ENCODE measurements around the gene BRINP1. TPM values are rescaled to one million over a fixed set of nuclear protein-coding genes. Genes with fewer than 3 reads are reported as not detected.

The BRINP1 gene
- total RNA-seq, 5 donors from 2014 or later (not counting 1 experiment from before 2014, with no cell fraction given) = not detected

DNA sequence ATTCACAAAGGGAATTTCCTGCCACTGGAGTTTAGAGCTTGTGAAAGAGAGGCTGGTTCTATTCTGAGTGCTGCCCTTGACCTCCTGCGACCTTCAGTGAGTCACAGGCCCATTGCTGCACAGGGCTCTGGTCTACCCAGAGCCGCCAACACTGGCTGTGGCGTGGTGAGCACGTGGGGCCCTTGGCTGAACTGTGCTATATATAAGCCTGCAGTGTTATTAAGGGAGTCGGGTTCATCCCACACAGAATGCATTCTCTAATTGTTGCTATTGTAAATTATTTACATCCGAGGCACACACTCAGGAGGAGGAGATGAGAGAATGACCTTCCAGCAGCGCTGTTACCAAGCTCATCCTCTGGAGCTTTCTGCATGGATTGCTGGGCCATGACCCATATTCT lies 47.1 kb downstream of the BRINP1 start:
- no peak overlapping the region for H3K27ac Mint-ChIP-seq
- POLR2A ChIA-PET = no interaction called here
- H3K36me3 Mint-ChIP-seq = no peaks in the 10 kb centered on the region
- CTCF ChIA-PET = no interaction called here
- peaks cover 14 to 27% (median 20%) of the 10 kb centered on the region in 3 donors for H3K9me3 Mint-ChIP-seq
- DNase-seq (no peak), ATAC-seq (replicated peaks in 1 of 4) (no peak)
- H3K4me3 Mint-ChIP-seq = no peak overlapping the region
- WGBS (ENCODE audit: insufficient coverage) = 74% methylated on average over 2 of the region's 7 CpGs
- Histone ChIP-seq H3K4me3 (ENCODE audit: control insufficient read depth in 1 of 2, extremely low read depth in 1 of 2, low read length in 1 of 2) (no peak overlapping the region), H3K9me3 (no peaks in the 10 kb centered on the region), H3K27me3 (replicated peaks in 1 of 2; ENCODE audit: control insufficient read depth in 2 of 2, extremely low read depth in 1 of 2, insufficient read depth in 2 of 2, low read length in 1 of 2) (peaks cover 0 to 2% of the 10 kb centered on the region in 2 experiments), H3K4me1 (ENCODE audit: control insufficient read depth in 1 of 2, extremely low read depth in 1 of 2, insufficient read depth in 2 of 2, low read length in 2 of 2) (no peaks in the 10 kb centered on the region), H3K27ac (ENCODE audit: low read length) (no peak overlapping the region), H3K36me3 (ENCODE audit: control insufficient read depth in 2 of 2, extremely low read depth in 1 of 2, insufficient read depth in 1 of 2, low read length in 1 of 2) (no peaks in the 10 kb centered on the region)
- no peaks in the 10 kb centered on the region for H3K4me1 Mint-ChIP-seq
- H3K27me3 Mint-ChIP-seq = no peaks in the 10 kb centered on the region

DNA sequence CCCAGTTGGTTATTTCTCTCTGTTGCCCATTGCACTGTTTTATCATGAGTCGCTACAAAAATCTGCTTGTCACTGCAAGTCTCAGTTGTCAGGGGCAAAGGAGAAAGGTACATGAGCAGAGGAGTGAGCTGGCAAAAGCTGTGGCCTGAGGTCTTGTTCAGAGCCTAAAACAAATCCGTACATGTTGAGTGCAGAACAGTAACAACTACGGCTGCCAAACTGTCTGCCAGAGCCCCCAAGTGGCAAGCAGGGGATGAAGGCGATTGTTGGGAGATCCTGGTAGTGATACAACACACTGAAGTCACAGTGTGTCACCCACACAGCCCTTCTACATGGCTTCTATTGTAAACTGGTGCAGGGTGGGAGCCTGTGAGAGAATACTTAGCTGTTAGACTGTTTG lies 50.9 kb downstream of the BRINP1 start:
- Histone ChIP-seq H3K27ac (ENCODE audit: low read length) (no peak overlapping the region), H3K27me3 (replicated peaks in 1 of 2; ENCODE audit: control insufficient read depth in 2 of 2, extremely low read depth in 1 of 2, insufficient read depth in 2 of 2, low read length in 1 of 2) (peaks cover 0 to 2% of the 10 kb centered on the region in 2 experiments), H3K4me3 (ENCODE audit: control insufficient read depth in 1 of 2, extremely low read depth in 1 of 2, low read length in 1 of 2) (no peak overlapping the region), H3K36me3 (ENCODE audit: control insufficient read depth in 2 of 2, extremely low read depth in 1 of 2, insufficient read depth in 1 of 2, low read length in 1 of 2) (no peaks in the 10 kb centered on the region), H3K9me3 (no peaks in the 10 kb centered on the region), H3K4me1 (ENCODE audit: control insufficient read depth in 1 of 2, extremely low read depth in 1 of 2, insufficient read depth in 2 of 2, low read length in 2 of 2) (no peaks in the 10 kb centered on the region)
- CTCF ChIA-PET = no interaction called here
- DNase-seq = no peak
- H3K27me3 Mint-ChIP-seq = no peaks in the 10 kb centered on the region
- H3K36me3 Mint-ChIP-seq = no peaks in the 10 kb centered on the region
- H3K4me3 Mint-ChIP-seq = no peak overlapping the region
- POLR2A ChIA-PET = no interaction called here
- peaks cover 9 to 20% (median 12%) of the 10 kb centered on the region in 3 donors for H3K9me3 Mint-ChIP-seq
- ATAC-seq (replicated peaks in 1 of 4) = no peak
- no peaks in the 10 kb centered on the region for H3K4me1 Mint-ChIP-seq
- 59% methylated on average over 3 of the region's 4 CpGs for WGBS (ENCODE audit: insufficient coverage)
- H3K27ac Mint-ChIP-seq = no peak overlapping the region

DNA sequence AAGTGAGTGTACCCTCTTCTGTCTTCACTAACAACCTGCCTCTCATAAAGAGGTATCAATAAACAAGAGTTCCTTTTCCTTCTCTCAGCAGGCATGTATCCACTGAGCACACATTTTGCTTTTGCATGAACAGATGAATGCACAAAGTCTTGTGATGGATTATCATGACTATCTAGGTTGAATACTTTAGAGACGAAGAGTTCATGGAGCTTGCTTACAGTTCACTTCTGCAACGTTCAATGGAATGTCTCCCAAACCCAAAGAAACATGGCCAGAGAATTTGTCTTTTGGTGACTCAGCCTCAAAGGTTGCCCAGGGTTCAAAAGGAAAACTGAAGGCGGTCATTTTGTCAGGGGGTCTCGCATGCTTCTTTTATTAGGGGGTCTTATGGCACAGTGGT lies 55.4 kb downstream of the BRINP1 start:
- H3K9me3 ChIP-seq = no peaks in the 10 kb centered on the region
- H3K36me3 ChIP-seq (ENCODE audit: control insufficient read depth in 2 of 2, extremely low read depth in 1 of 2, insufficient read depth in 1 of 2, low read length in 1 of 2) = no peaks in the 10 kb centered on the region
- no peaks in the 10 kb centered on the region for H3K36me3 Mint-ChIP-seq
- H3K4me1 ChIP-seq (ENCODE audit: control insufficient read depth in 1 of 2, extremely low read depth in 1 of 2, insufficient read depth in 2 of 2, low read length in 2 of 2) = no peaks in the 10 kb centered on the region
- no peaks in the 10 kb centered on the region for H3K4me1 Mint-ChIP-seq
- 80% methylated on average over 2 of the region's 4 CpGs for WGBS (ENCODE audit: insufficient coverage)
- no peak for DNase-seq
- H3K27ac ChIP-seq (ENCODE audit: low read length) = no peak overlapping the region
- ChIA-PET CTCF (no interaction called here), POLR2A (no interaction called here)
- H3K9me3 Mint-ChIP-seq = peaks cover 0 to 12% (median 5%) of the 10 kb centered on the region in 3 donors
- H3K4me3 ChIP-seq (ENCODE audit: control insufficient read depth in 1 of 2, extremely low read depth in 1 of 2, low read length in 1 of 2) = no peak overlapping the region
- no peaks in the 10 kb centered on the region for H3K27me3 ChIP-seq (replicated peaks in 1 of 2; ENCODE audit: control insufficient read depth in 2 of 2, extremely low read depth in 1 of 2, insufficient read depth in 2 of 2, low read length in 1 of 2)
- no peak for ATAC-seq (replicated peaks in 1 of 4)
- no peaks in the 10 kb centered on the region for H3K27me3 Mint-ChIP-seq
- no peak overlapping the region for H3K4me3 Mint-ChIP-seq
- no peak overlapping the region for H3K27ac Mint-ChIP-seq

DNA sequence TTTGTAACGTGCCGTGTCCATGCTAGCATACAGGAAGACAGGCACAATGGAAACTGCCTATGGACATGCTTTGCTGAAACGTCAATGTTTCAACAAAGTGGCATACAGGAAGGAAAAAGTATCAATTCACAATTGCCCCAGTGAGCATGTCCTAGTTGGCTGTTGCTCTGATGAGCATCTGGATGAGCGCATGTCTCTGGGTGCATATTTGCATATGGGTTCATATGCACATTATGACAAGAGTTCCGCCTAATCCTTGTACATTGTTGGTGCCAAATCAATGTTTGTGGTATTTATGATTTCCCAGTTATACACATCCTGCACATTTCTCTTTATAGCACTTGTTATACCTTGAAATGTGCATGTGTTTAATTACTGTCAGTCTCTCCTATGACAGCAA lies 58.5 kb downstream of the BRINP1 start:
- ATAC-seq (replicated peaks in 1 of 4) = no peak
- Mint-ChIP-seq H3K27me3 (no peaks in the 10 kb centered on the region), H3K4me1 (no peaks in the 10 kb centered on the region), H3K36me3 (no peaks in the 10 kb centered on the region), H3K4me3 (no peak overlapping the region), H3K27ac (no peak overlapping the region), H3K9me3 (peaks cover 0 to 9% (median 5%) of the 10 kb centered on the region in 3 donors)
- Histone ChIP-seq H3K9me3 (no peaks in the 10 kb centered on the region), H3K4me3 (ENCODE audit: control insufficient read depth in 1 of 2, extremely low read depth in 1 of 2, low read length in 1 of 2) (no peak overlapping the region), H3K36me3 (ENCODE audit: control insufficient read depth in 2 of 2, extremely low read depth in 1 of 2, insufficient read depth in 1 of 2, low read length in 1 of 2) (no peaks in the 10 kb centered on the region), H3K27me3 (replicated peaks in 1 of 2; ENCODE audit: control insufficient read depth in 2 of 2, extremely low read depth in 1 of 2, insufficient read depth in 2 of 2, low read length in 1 of 2) (no peaks in the 10 kb centered on the region), H3K27ac (ENCODE audit: low read length) (no peak overlapping the region), H3K4me1 (ENCODE audit: control insufficient read depth in 1 of 2, extremely low read depth in 1 of 2, insufficient read depth in 2 of 2, low read length in 2 of 2) (no peaks in the 10 kb centered on the region)
- CTCF ChIA-PET = no interaction called here
- POLR2A ChIA-PET = no interaction called here
- DNase-seq = no peak
- 39% methylated on average over 3 of the region's 5 CpGs for WGBS (ENCODE audit: insufficient coverage)

DNA sequence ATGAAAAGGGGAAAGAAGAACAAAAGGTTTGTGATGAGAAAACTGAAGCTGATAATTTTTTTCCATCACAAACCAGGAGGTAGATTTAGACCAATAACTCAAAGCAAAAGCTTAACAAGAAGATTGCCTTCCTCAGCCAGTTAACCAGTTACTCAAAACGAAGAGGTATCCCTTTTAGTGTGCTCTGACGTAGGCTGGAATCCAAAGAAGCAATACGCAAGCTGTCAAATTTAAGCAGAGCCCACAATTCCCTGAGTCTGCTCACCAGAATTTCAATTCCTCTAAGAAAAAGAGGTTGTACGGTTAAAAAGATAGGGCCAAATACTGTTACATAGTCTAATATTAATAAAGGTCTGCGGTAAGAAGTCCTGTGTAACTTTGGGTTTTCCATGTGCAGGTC lies 61.8 kb downstream of the BRINP1 start:
- Mint-ChIP-seq H3K4me3 (no peak overlapping the region), H3K9me3 (peaks cover 3 to 8% (median 4%) of the 10 kb centered on the region in 3 donors), H3K27me3 (no peaks in the 10 kb centered on the region), H3K4me1 (no peaks in the 10 kb centered on the region), H3K36me3 (no peaks in the 10 kb centered on the region), H3K27ac (no peak overlapping the region)
- Histone ChIP-seq H3K27me3 (replicated peaks in 1 of 2; ENCODE audit: control insufficient read depth in 2 of 2, extremely low read depth in 1 of 2, insufficient read depth in 2 of 2, low read length in 1 of 2) (no peaks in the 10 kb centered on the region), H3K27ac (ENCODE audit: low read length) (no peak overlapping the region), H3K4me1 (ENCODE audit: control insufficient read depth in 1 of 2, extremely low read depth in 1 of 2, insufficient read depth in 2 of 2, low read length in 2 of 2) (no peaks in the 10 kb centered on the region), H3K9me3 (no peaks in the 10 kb centered on the region), H3K36me3 (ENCODE audit: control insufficient read depth in 2 of 2, extremely low read depth in 1 of 2, insufficient read depth in 1 of 2, low read length in 1 of 2) (no peaks in the 10 kb centered on the region), H3K4me3 (ENCODE audit: control insufficient read depth in 1 of 2, extremely low read depth in 1 of 2, low read length in 1 of 2) (no peak overlapping the region)
- DNase-seq (no peak), ATAC-seq (replicated peaks in 1 of 4) (no peak)
- POLR2A ChIA-PET = interaction anchor here in 1 of 2 donors (0.7 kb wide), 1 partner anchor 1799 kb away, joined by 3 read pairs; no protein-coding TSS in a partner anchor
- CTCF ChIA-PET = no interaction called here
- 75% methylated on average over 3 of the region's 5 CpGs for WGBS (ENCODE audit: insufficient coverage)

DNA sequence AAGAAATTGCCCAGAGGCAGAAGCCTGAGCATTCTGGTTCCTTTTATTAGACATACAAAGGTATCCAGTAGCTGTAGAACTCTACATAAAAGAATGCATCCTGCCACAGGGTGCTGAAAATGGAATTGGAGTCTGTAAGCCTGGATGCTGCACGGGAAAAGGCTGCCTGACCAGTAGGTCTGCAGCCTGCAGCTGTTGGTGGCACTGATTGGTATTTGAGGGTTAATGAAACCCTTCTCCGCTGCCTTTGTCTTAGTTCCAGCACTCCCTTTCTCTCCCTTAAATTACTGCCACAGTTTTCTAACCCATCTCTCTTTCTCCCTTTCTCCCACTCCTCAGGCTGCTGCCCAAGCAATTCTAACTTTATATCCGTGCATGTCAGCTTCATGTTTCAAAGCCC lies 64.7 kb downstream of the BRINP1 start:
- no peak for DNase-seq
- H3K36me3 Mint-ChIP-seq = no peaks in the 10 kb centered on the region
- H3K4me3 ChIP-seq (ENCODE audit: control insufficient read depth in 1 of 2, extremely low read depth in 1 of 2, low read length in 1 of 2) = no peak overlapping the region
- no peaks in the 10 kb centered on the region for H3K36me3 ChIP-seq (ENCODE audit: control insufficient read depth in 2 of 2, extremely low read depth in 1 of 2, insufficient read depth in 1 of 2, low read length in 1 of 2)
- H3K4me3 Mint-ChIP-seq = no peak overlapping the region
- no peaks in the 10 kb centered on the region for H3K4me1 ChIP-seq (ENCODE audit: control insufficient read depth in 1 of 2, extremely low read depth in 1 of 2, insufficient read depth in 2 of 2, low read length in 2 of 2)
- H3K27me3 Mint-ChIP-seq = no peaks in the 10 kb centered on the region
- POLR2A ChIA-PET = interaction anchor here in 1 of 2 donors (0.6 kb wide), 1 partner anchor 253 kb away, joined by 3 read pairs; no protein-coding TSS in a partner anchor
- CTCF ChIA-PET = no interaction called here
- no peaks in the 10 kb centered on the region for H3K9me3 ChIP-seq
- H3K9me3 Mint-ChIP-seq = peaks cover 7 to 8% (median 7%) of the 10 kb centered on the region in 3 donors
- H3K27ac Mint-ChIP-seq = no peak overlapping the region
- WGBS (ENCODE audit: insufficient coverage) = 20% methylated on average over 1 of the region's 3 CpGs
- no peaks in the 10 kb centered on the region for H3K4me1 Mint-ChIP-seq
- no peak overlapping the region for H3K27ac ChIP-seq (ENCODE audit: low read length)
- no peaks in the 10 kb centered on the region for H3K27me3 ChIP-seq (replicated peaks in 1 of 2; ENCODE audit: control insufficient read depth in 2 of 2, extremely low read depth in 1 of 2, insufficient read depth in 2 of 2, low read length in 1 of 2)
- ATAC-seq (replicated peaks in 1 of 4) = no peak

All from T-cell (primary cell).